Measurements from ENCODE around the gene ANXA1.
"Not testable (repeated sequence)": the region's sequence is repeated elsewhere in the genome, so short reads cannot be mapped to it uniquely, and the experiment has no call there.

ANXA1 gene

GRCh38 chr9:73168298-73168934 is 16.8 kb downstream of the ANXA1 start:
- no peak for DNase-seq (ENCODE audit: low read depth)

DNA sequence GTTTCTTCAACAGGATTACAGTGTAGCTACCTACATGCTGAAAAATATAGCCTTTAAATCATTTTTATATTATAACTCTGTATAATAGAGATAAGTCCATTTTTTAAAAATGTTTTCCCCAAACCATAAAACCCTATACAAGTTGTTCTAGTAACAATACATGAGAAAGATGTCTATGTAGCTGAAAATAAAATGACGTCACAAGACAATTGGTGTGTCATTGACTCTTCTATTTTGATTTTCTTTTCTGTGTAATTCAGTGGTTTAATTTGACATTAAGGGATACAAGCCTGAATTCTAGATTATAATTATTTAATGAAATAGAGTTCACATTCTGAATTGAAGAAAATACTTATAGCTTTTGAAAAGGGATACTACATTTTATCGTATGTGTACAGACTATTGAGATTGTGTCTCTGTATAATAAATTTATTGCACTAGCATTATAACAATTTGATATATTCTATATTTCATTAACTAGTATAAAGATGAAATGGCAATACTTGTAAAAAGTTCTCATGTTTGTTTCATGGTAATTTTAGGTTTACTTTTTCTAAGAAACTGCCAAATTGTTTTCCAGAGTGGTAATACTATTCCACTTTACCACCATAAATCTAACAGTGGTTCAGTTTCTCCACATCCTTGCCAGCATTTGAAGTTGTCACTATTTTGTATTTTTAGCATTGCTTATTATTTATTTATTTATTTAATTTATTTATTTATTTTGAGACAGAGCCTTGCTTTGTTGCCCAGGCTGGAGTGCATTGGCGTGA is 18.7 kb downstream of the ANXA1 start:
- no peak for DNase-seq (ENCODE audit: low read depth)

DNA sequence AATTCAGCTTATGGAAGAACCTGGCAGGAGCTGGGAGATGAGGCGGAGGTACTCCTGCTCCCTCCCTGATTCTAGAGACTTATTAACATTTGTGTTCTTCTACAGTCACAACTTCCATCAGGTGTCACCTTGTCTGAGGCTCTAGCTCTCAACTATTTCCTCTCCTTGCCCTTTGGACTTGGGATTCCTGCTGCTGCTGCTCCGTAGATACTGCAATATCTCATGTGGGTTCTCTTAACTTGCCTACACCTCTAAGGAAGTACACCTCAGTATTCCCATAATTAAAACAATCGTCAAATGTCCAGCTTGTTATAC is 21.2 kb downstream of the ANXA1 start:
- DNase-seq (ENCODE audit: low read depth), result no peak

- DNase-seq (ENCODE audit: low read depth), result no peak
These were observed 22.1 kb downstream of the ANXA1 start for GRCh38 chr9:73173557-73174329.

GRCh38 chr9:73174330-73174980 is 22.8 kb downstream of the ANXA1 start:
- DNase-seq (ENCODE audit: low read depth), result no peak

GRCh38 chr9:73176450-73176875 is 24.8 kb downstream of the ANXA1 start:
- DNase-seq (ENCODE audit: low read depth), result no peak

DNA sequence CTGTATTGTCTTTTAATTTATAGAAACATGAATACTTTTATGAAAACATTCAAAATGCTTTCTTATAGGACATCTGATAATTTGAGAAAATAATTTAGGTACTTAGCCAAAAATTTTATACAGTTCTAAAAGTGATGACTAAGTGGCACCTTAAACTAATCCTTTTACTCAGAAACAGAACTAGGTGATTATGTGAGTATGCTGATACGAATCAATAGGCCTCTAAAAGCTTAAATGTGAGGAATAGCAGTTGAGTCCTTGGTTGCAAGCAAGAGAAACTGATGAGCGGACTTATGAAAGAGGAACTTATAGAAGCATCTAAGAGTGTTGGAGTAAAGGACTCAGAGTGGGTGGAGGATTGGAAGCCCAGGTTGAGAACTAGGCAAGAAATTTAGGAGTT is 26.4 kb downstream of the ANXA1 start:
- no peak for DNase-seq (ENCODE audit: low read depth)

- DNase-seq (ENCODE audit: low read depth), result no peak
These were observed 27.9 kb downstream of the ANXA1 start for GRCh38 chr9:73179589-73179988.

DNA sequence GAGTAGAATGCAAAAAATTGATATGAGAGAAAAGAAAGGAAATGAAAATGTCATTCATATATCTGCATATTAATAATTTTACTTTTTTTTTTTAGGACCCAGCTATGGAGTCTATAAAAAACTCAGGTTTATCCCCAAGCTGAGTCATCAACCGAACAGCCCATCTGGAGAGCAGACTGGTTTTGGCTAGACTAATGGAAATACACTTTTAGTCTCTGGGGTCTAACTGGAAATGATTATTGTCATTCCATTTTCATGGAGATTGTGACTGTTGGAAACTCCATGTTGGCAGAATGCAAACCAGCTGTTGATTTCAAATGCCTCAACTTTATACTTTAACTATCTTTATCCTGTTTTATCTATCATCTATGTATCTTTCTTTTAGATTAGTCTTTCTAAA is 28.7 kb downstream of the ANXA1 start:
- no peak for DNase-seq (ENCODE audit: low read depth)

DNA sequence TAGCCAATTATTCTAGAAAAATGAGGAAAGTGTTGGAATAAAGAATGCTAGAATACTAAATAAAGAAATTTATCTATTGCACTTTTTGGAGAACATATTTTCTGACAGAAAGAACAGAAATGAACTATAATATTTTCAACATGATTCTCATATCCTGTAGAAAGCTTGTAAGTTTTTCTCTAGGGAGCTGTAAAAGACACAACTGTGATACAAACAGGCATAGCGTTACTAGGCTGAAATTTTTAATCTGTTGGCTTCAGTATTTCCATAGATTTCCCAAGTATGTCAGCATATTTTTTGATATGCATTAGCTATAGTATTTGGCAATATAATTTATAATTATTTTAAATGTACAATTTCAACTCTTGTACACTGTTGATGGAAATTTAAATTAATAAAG is 31.3 kb downstream of the ANXA1 start:
- DNase-seq (ENCODE audit: low read depth), result no peak

DNA sequence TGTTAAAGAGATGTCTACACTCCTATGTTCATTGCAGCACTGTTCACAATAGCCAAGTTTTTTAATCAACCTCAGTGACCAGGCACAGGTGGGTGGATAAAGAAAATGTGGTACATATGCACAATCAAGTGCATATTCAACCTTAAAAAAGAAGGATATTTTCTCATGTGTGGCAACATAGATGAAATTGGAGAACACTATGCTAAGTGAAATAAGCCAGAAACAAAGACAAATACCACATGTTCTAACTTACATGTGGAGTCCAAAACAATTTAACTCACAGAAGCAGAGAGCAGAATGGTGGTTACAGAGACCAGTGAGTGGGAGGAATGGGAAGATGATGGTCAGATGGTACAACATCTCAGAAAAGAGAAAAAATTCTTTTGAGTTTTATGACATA is 31.8 kb downstream of the ANXA1 start:
- no peak for DNase-seq (ENCODE audit: low read depth)

DNA sequence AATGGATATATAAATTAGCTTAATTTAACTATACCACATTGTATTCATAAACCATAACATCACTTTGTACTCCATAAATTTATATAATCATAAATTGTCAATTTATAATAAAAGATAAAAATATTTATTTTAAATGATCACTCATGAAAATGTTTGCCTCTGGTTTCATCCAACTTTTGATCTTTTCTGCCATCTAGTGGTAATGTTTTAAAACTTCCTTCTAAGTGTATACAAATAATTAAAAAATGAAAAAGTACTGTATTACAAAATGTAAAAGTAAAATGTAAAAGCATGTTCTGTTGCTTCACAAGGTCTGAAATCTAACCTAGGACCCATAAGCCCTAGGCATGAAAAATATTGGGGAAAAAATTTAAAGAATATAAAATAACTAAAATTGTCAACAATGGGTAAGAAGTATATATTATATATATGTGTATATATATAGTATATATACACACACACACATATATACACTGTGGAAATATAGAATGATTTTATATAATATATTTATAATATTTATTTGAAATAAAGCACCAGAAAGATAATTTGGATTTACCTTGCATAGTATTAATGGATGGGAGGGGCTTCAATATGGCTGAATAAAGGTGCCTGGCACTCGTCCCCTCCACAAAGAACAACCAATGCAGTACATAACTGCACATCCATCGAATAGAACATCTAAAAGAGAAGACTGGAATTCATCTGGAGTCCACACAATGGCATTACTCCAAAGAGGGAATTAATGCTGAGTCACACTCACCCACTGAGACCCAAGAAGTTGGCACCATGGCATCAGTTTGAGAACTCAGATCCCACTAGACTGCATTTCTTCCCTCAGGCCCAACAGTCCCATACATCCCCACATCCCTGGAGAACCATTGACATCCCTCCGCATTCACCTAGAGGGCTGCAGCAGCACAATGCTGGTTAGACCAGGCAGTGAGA is 32.5 kb downstream of the ANXA1 start:
- no peak for DNase-seq (ENCODE audit: low read depth)

GRCh38 chr9:73191109-73191508 is 39.4 kb downstream of the ANXA1 start:
- DNase-seq (ENCODE audit: low read depth), result not testable (repeated sequence)

DNA sequence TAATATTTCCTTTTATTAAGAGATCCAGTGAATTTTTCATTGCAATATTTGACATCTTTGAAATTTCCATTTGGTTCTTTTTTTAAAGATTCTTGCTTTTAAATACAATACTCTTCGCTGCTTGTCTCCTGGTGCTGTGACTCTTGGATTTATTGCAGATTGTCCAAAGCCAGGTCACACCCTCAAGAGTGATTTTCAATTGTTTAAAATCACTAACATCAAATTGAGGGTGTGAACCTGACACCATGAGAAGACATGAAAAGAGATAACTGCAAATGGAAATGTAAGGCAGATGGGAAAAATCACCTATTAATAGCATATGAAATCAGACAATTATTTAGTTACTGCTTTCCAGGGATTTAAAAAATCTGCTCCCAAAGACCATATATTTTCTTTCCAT is 42.6 kb downstream of the ANXA1 start:
- no peak for DNase-seq (ENCODE audit: low read depth)

- DNase-seq (ENCODE audit: low read depth), result no peak
These were observed 47.8 kb downstream of the ANXA1 start for GRCh38 chr9:73199448-73199847.

DNA sequence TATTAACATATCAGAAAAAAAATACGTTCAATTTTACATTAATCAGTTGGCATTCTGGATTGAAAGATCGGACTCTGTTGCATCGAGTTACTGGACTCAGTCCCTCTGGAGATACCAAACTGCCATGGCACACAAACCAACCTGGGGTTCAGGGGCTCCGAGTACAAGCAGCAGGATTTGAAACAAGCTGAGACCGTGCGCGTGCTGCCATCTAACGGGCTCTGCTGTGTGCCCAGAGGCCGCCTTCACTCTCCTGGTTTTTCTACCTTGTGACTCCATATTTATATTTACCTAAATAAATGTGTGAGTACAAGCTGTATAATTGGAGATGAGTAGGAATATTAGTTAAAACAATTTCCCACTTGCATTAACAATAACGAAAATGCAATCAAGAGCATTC is 48.2 kb downstream of the ANXA1 start:
- DNase-seq (ENCODE audit: low read depth), result no peak

- DNase-seq (ENCODE audit: low read depth), result no peak
These were observed 49.2 kb downstream of the ANXA1 start for GRCh38 chr9:73200694-73201452.

DNA sequence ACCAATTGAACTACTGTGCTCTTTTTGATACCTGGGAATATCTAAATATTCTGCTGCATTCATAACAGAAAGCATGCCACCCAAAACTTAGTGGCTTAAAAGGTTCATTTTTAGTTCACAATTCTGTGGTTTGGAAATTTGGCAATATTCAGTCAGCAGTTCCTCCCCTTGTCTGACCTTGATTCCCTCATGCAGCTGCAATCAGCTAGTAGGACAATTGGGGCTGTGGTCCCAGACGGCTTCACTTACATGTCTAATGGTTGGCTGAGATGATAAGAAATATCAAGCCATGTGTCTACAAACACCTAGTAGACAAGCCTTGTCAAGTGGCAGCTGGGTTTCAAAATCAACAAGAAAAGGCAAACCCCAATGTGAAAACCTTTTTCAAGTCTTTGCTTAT is 51.3 kb downstream of the ANXA1 start:
- no peak for DNase-seq (ENCODE audit: low read depth)

GRCh38 chr9:73204936-73205335 is 53.3 kb downstream of the ANXA1 start:
- DNase-seq (ENCODE audit: low read depth), result no peak

DNA sequence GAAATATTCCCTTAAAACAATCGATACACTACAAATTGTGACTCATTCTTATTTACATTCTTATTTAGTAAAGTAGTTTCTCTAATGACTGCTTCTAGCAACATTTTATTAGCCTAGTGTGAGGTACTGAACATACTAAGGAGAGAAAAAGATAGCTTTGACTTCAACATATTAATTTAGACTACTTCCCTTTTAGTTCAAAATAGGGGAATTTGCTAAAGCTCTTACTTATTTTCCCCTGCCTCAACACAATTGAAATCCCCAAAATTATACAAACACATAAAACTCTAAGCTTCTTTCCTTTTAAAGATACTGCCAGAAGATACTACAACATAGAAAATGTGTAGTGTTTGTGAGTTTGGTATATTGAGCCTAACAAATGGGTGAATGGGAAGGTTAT is 55.2 kb downstream of the ANXA1 start:
- DNase-seq (ENCODE audit: low read depth), result no peak
